ENCODE data around the gene MFNG. TPM values are rescaled to one million over a fixed set of nuclear protein-coding genes. Genes with fewer than 3 reads are reported as not detected.

MFNG gene
- total RNA-seq, 1 donor from 2014 or later: 2.3 TPM

DNA sequence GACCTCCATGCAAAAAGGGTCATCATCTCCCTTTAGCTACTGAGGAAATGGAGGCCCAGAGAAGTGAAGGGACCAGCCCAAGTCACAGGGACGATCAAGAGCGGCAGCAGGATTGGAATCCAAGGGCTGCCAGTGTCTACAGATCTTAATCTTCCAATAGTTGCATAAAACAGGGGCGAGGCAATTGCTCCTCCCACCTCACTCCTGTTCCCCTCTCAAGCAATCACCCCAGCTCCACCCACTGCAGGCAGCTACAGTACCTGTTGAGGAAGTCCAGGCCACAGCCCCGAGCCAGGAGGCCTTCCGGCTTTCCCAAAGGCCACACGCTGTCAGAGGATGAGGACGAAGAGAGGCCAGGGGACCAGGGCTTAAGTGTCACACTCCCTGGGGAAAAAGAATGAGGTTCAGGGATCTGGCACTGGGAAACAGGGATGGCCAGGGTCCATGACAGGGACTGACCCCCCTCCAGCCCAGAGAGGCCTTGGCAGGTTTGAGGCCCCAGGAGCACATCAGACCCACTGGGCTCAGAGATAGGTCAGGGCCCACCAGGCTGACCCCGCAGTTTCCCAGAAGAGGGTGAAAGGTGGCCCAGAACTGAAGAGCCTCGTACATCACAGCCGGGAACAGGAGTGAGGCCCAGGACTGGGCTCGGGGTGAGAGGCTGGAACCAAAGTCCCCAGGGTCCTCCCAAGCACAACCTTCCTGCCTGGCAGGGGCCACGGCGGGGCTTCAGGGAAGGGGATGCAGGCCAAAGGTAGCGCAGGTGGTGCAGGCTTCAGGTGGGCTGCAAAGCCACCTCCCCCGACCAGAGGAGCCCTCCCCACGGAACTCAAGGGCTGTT is 16.4 kb upstream of the MFNG start:
- no peak overlapping the region for H3K9ac ChIP-seq
- no peak overlapping the region for H3K4me2 ChIP-seq
- H3K79me2 ChIP-seq (ENCODE audit: low read depth): no peaks in the 10 kb centered on the region
- no peaks in the 10 kb centered on the region for H3K9me3 Mint-ChIP-seq
- H3K27me3 ChIP-seq: no peaks in the 10 kb centered on the region
- H3K9me3 ChIP-seq (ENCODE audit: low read depth): no peaks in the 10 kb centered on the region
- no peak for TF ChIP-seq EZH2 (IDR thresholded peaks at IDR 0.05)
- TF ChIP-seq, protein P1, sequence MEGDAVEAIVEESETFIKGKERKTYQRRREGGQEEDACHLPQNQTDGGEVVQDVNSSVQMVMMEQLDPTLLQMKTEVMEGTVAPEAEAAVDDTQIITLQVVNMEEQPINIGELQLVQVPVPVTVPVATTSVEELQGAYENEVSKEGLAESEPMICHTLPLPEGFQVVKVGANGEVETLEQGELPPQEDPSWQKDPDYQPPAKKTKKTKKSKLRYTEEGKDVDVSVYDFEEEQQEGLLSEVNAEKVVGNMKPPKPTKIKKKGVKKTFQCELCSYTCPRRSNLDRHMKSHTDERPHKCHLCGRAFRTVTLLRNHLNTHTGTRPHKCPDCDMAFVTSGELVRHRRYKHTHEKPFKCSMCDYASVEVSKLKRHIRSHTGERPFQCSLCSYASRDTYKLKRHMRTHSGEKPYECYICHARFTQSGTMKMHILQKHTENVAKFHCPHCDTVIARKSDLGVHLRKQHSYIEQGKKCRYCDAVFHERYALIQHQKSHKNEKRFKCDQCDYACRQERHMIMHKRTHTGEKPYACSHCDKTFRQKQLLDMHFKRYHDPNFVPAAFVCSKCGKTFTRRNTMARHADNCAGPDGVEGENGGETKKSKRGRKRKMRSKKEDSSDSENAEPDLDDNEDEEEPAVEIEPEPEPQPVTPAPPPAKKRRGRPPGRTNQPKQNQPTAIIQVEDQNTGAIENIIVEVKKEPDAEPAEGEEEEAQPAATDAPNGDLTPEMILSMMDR (IDR thresholded peaks at IDR 0.05): no peak
- no peak for TF ChIP-seq EZH2phosphoT487 (IDR thresholded peaks at IDR 0.05)
- no peaks in the 10 kb centered on the region for H3K36me3 ChIP-seq
- no peak for DNase-seq (ENCODE audit: low spot score)
- H3K4me3 ChIP-seq: no peak overlapping the region
- H3K4me3 Mint-ChIP-seq: no peak overlapping the region
- no peaks in the 10 kb centered on the region for H4K20me1 ChIP-seq (ENCODE audit: low read depth)
- H3K36me3 Mint-ChIP-seq: no peaks in the 10 kb centered on the region
- peak overlapping the region; percentile 97 for H3K27ac Mint-ChIP-seq
- H3F3A ChIP-seq (ENCODE audit: low read depth): no peaks in the 10 kb centered on the region
- peaks cover 18% of the 10 kb centered on the region for H3K27me3 Mint-ChIP-seq (ENCODE audit: insufficient read depth, low read depth)
- H3K4me1 ChIP-seq: peaks cover 11% of the 10 kb centered on the region
- no peak overlapping the region for H3K27ac ChIP-seq
- H3K4me1 Mint-ChIP-seq: peaks cover 36% of the 10 kb centered on the region
- H2AFZ ChIP-seq (replicated peaks): no peak overlapping the region

DNA sequence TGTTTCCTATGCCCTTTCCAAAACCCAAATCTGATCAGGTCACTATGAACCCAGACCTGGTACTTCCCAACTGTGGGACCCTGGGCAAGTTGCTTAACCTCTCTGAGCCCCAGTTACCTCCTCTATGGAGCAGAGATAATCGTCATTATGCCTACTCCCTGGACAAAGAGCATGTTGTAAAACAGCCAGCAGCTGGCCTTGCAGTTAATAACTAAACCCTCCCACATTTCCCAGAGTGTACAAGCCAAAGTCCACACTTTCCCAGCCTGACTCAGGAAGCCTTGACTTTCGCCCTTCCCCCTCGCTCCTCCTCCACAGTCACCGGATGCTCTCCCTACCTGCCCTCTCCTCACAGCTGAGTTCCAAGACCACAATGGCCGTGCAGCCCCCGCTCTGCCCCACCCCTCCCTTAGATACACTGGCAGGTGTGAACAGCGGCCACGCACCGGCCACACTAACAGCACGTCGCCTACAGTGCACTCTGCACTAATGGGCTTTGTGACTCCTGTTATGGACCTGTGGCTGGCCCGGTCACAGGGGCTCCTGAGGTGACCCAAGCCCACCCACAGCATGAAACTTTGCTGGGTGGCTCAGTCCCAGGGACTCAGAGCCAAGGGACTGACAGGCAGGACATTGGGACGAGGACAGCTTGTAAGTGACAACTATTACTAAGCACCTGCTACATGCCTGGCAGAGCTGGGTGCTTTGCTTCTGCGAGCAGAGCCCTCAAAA is 15.6 kb upstream of the MFNG start:
- Mint-ChIP-seq H3K4me3 (no peak overlapping the region), H3K27me3 (ENCODE audit: insufficient read depth, low read depth) (peaks cover 18% of the 10 kb centered on the region)

DNA sequence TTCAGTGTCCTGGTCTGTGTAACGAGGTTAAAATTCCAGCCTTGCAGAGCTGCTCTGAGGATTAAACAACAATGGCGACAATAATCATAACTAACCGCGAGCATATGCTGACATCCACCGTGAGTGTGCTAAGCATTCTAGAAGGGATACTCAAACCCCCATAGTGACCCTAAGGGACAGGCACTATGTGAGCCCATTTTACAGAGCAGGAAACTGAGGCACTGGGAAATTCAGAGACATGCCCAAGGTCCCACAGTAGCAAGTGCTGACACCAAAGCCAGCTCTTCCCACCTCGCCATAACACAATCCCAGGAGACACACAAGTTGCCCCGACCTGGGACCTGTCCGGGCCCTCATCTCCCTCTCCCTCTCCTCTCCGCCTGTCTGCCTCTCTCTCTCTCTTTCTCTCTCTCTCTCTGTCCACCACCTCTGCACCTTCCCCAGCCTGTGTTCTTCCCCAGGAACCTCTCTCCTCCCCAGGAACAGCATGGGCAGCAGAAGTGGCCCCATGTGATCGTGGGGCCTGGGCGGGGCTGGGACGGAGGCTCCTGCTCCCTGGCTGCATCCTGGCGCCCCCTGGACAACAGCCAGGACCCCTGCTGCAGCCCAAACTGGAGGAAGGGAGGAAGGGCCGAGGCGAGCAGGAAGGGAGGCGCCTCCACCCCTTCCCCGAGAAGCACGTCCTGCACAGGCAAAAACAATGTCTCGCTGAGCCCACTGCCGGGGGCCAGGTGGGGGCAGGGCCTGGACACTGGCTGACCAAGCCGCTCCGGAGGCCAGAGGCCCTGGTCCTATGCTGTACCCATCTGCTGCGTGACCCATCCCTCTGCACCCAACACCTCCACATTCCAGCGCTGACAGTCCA is 14.8 kb upstream of the MFNG start:
- Mint-ChIP-seq H3K9me3 (no peaks in the 10 kb centered on the region), H3K27me3 (ENCODE audit: insufficient read depth, low read depth) (peaks cover 18% of the 10 kb centered on the region), H3K27ac (peak overlapping the region; percentile 97), H3K36me3 (peaks cover 2% of the 10 kb centered on the region), H3K4me3 (peak overlapping the region; percentile 33), H3K4me1 (peaks cover 43% of the 10 kb centered on the region)
- Histone ChIP-seq H4K20me1 (ENCODE audit: low read depth) (no peaks in the 10 kb centered on the region), H3F3A (ENCODE audit: low read depth) (no peaks in the 10 kb centered on the region), H3K27ac (no peak overlapping the region), H3K36me3 (no peaks in the 10 kb centered on the region), H3K9me3 (ENCODE audit: low read depth) (no peaks in the 10 kb centered on the region), H3K4me2 (no peak overlapping the region), H2AFZ (replicated peaks) (no peak overlapping the region), H3K79me2 (ENCODE audit: low read depth) (no peaks in the 10 kb centered on the region), H3K27me3 (no peaks in the 10 kb centered on the region), H3K9ac (no peak overlapping the region), H3K4me1 (peaks cover 11% of the 10 kb centered on the region), H3K4me3 (no peak overlapping the region)
- TF ChIP-seq, protein P1 (IDR thresholded peaks at IDR 0.05): no peak
- no peak for TF ChIP-seq EZH2phosphoT487 (IDR thresholded peaks at IDR 0.05)
- TF ChIP-seq EZH2 (IDR thresholded peaks at IDR 0.05): no peak
- no peak for DNase-seq (ENCODE audit: low spot score)

More for the DNA sequence above, 15.6 kb upstream of the MFNG start:
- Histone ChIP-seq H3K9me3 (ENCODE audit: low read depth) (no peaks in the 10 kb centered on the region), H3K79me2 (ENCODE audit: low read depth) (no peaks in the 10 kb centered on the region), H2AFZ (replicated peaks) (no peak overlapping the region), H3F3A (ENCODE audit: low read depth) (no peaks in the 10 kb centered on the region), H3K36me3 (no peaks in the 10 kb centered on the region), H4K20me1 (ENCODE audit: low read depth) (no peaks in the 10 kb centered on the region), H3K27me3 (no peaks in the 10 kb centered on the region), H3K4me1 (peaks cover 11% of the 10 kb centered on the region), H3K4me2 (no peak overlapping the region), H3K4me3 (no peak overlapping the region), H3K9ac (no peak overlapping the region), H3K27ac (no peak overlapping the region)
- no peak for DNase-seq (ENCODE audit: low spot score)
- TF ChIP-seq, protein P1 (IDR thresholded peaks at IDR 0.05): no peak
- TF ChIP-seq EZH2phosphoT487 (IDR thresholded peaks at IDR 0.05) (no peak), EZH2 (IDR thresholded peaks at IDR 0.05) (no peak)
- Mint-ChIP-seq H3K36me3 (peaks cover 2% of the 10 kb centered on the region), H3K4me1 (peaks cover 40% of the 10 kb centered on the region), H3K9me3 (no peaks in the 10 kb centered on the region), H3K27ac (peak overlapping the region; percentile 97)

Measured in neural progenitor cell (in vitro differentiated cells).